HG03025 (cell line): ENCODE measurements around the gene EHMT1.

ENCODE experiments used
- ATAC-seq: cut with Tn5 transposase; IDR thresholded peaks from one replicate; pipeline ENCODE4 v1.9.1; 2021; ENCODE audit warnings: mild to moderate bottlenecking, moderate library complexity; ENCODE audit not compliant: unreplicated experiment, low FRiP score

The EHMT1 gene

DNA sequence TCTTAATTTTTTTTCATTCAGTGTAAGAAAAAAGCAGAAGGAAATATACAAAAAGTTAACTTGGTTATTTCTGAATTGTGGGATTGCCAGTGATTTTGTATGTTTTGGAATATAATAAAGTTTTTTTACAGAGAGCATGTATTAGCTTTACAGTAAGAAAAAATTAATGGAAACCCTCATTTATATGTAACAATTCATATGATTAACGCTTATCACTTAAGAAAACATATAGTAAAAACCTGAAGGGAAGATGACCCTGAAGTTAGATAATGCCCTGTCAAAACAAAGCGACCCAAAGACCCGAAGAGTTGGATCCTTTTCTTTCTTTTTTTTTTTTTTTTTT is 52.4 kb downstream of the EHMT1 start:
- ATAC-seq = no peak

DNA sequence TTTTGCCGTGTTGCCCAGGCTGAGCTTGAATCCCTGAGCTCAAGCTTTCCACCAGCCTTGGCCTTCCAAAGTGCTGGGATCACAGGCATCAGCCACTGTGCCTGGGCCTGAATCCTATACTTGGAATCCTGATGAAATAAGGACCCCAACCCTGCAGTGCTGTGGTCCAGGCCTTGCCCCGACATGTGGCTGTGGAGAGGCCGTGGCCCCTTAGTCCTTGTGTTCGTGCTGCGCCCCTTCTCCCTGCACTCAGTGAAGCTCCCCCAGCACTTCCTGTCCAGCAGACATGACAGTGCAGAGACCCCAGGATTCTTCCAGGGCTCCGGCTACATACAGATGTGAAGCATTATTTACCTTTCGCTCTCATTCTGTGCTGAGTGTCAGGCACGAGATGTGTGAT is 52.9 kb downstream of the EHMT1 start:
- ATAC-seq = no peak

DNA sequence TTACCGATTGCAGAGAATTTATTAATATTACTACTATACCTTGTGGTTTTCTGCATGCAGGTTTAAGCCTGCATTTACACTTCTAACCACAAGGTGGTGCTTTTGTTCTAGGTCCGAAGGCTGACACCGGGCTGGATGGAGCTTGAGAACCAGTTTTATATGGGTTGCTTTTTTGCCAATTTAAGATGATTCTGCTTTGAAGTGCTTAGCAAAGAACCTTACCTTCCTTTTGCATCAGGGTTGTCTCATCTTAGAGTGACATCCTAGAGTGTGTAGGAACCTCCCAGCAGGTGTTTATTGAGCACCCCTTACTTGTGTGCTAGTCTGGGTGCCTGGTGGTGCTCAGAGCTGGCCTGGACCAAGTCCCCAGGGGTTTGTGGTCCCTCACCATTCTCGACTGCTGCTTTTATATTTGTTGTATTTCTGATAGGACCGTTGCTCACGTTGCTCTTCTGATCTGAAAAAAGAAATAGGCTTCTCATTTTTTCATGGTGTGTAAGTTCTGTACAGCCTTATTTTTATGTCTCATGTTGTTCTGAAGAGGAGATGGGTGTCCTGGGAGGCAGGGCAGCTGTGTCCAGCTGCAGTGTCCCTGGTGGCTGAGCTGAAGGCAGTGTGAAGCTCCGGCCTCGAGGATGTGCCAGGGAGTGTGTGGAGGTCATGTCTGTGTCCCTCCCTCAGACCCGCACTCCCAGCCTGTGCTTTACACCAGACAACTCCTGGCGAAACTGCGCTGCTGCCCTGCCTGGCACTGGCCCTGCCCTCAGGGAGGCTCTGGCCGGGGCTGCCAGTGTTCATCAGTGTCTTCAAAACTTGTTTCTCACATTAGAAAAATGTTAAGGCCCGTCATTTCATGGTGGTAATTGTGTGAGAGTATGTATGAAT is 54.3 kb downstream of the EHMT1 start:
- ATAC-seq = no peak

DNA sequence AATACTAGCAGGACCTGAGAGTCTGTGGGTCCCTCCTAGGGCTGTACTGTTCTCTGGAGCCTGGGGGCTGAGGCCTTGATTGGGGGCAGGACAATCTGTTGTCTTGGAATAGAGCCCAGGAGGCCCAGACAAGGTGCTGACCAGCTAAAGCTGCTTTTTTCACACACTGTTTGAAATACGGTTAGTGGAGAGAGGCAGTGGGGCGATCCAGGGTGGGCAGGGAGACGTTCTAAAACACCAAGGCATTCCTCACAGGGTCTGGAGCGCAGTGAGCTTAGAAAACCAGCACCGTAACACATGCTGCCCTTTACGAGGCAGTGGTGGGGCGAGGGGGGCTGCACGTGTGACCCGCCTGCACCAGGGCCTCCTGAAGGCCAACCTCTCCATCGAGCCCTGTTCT is 55.1 kb downstream of the EHMT1 start:
- ATAC-seq = no peak

DNA sequence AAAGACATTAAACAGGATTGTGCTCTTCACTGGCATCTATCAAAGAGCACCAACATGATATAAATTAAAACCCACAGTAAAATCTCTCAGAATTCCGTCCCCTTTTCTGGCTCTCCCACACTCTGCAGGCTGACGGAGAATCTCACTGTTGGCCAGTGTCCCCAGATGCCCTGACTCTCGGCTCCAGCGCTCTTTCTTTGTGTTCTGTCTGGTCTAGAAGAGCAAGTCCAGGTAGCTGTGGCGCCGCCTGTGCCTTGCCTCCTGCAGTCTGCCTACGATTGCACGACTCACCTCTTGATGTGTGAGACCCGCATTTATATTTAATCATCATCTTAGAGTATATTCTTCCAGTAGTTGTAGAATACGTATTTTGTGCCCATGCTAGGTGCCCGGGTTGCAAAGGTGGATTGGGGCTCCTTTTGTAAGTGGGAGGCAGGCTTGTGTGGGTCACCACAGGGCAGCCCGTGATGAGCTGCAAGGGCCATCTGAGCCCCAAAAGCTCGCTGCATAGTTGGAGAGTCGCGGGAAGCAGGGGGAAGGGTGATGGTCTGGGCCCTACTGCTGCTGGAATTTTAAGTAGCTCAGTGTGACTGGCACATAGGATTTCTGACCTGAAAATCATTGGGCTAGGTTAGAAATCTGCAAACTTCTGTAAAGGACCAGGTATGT is 55.6 kb downstream of the EHMT1 start:
- no peak for ATAC-seq

DNA sequence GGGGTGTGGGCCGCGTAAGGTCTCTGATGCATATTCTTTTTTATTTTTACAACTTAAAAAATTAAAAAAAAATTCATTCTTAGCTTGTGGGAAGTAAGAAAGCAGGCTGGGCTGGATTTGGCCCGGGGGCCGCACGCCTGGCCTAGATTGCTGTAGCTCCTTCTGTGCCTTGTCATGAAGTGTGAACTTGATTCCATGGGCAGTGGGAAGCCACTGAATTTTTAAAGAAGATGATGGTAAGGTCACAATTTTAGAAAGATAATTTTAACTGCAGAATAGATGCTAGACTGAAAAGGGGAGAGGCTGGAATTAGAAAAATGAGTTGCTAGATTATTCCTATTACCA is 56.1 kb downstream of the EHMT1 start:
- no peak for ATAC-seq

DNA sequence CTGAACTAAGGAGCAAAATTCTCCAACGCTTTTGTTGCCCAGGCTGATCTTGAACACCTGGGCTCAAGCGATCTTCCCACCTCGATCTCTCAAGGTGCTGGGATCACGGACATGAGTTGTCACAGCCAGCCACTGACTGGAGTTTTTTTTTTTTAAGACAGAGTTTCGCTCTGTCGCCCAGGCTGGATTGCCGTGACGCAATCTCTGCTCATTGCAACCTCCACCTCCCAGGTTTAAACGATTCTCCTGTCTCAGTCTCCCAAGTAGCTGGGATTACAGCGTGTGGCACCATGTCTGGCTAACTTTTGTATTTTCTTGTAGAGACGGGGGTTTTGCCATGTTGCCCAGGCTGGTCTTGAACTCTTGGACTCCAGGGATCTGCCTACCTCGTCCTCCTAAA is 58.2 kb downstream of the EHMT1 start:
- no peak for ATAC-seq

DNA sequence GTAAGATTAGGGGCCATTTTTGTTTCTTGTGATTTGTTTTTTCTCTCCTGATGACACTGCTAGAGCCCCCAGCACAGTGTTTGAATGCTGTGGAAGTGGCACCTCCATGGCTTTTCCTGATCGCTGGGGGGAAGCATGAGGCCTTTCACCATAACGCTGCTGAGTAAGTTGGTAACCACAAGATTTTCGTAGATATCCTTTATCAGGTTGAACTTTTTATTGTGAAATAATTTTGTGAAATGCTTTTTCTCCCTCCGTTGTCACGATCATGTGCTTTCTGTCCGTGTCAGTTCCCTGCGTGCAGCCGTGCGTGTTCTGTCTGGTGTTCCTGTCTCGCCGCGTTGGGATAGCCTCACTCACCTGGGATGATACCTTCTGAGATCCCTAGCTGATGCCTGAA is 59.4 kb downstream of the EHMT1 start:
- no peak for ATAC-seq

DNA sequence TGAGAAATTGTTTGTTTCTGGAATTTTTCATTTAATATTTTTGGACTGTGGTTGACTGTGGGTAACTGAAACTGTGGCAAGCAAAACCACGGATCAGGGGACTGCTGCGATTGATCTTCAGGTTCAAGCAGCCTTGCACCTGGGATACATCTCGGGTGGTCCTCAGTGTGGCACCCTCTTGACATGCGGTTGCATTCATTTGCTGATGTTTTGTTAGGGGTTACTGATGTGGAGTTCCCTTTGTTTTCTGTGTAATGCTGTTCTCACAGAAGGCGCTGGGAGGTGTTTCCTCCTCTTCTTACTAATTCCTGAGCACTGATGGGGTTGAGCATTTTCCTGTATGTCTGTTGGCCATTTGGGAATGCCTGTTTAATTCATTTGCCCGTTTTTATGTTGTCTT is 60.4 kb downstream of the EHMT1 start:
- ATAC-seq = no peak

DNA sequence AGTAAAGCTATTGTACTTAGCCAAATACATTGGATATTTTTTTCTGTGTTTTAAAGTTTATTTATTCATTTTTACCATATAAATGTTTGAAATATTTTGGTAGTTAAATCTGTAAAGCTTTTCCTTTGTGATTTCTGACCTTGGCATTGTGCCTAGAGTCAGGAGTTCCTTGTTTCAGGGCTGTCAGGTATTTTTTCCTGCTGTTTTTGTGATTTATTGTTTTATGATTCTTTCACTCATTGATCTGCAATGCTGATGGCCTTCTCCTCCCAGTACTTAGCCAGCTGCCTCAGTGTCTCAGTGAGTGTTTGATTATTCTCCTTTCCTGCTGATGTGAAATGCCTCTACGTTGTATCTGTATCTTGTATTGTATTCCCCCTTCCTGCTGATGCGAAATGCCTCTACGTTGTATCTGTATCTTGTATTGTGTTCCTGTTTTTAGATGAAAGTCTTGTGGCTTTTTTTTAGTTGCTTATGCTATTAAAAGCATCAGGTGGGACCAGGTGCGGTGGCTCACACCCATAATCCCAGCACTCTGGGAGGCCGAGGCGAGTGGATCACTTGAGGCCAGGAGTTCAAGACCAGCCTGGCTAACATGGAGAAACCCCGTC is 61.0 kb downstream of the EHMT1 start:
- ATAC-seq = no peak

DNA sequence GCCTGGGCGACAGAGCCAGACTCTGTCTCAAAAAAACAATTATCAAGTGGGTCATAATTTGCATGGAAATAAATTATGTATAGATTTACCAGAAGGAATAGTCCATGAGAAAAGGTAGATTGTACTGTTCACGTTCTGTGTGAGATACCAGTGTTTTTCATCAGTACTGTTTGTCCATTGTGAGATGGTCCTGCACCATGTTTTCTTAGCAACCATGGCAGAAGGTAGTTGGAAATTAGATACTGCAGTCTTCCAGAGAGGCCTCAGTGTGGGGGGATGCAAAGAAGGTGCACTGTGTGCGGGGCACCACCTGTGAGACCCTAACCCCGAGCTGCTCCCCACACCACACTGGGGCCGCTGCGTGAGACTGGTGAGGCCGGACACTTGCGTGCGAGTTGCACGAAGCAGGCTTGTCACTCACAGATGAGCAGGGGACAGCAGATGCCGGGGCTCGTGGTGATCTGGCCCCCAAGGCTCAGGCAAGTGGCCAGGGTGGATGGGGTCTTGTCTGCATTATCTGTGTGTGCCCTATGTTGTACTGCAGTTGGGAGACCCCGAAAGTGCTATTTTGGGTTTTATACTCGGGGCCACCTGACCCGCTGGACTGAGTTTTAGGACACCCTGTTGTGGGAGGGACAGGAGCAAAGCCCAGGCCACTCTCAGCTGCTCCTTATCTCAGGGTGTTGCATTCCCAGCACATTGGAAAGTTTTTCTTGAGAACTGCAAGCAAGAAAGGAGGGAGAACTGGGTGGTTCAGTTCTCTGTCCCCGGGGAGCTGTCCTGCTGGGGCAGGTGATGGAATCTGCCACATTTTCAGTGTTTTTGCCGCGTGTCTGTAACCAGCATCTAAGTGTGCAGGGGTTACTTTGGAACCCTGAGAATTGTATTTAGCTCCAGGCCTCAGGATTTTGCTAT is 61.9 kb downstream of the EHMT1 start:
- ATAC-seq = no peak

DNA sequence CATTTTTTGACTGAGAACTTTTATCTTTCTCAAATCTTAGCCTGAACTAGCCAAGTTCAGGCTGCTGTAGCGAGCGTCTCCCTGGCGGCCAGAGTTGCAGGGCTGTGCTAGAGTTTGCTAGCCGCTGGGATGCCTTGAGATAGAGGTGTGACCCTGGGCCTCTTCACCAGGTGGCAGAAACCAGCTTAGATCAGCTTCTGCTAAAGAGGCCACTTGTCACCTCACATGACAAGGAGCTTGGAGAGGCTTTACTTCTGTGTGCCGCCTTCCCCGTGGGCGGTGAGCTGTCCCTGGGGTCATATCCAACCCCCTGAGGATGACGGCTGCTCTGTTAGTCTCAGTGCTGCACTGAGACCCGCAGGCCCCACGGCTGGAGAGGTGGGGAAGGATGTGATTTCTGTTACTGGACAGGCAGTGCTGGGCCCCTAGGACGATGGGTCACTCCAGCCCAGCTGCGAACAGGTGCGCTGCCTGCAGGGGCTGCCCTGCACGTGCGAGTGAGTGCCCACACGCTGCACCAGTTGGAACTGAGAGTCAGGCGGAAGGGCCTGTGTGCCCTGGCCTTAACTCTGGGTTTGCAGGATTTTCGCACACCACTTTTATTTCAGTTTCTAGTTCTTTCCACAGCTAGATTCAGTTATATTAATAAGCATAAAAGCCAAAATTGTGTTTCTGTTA is 63.8 kb downstream of the EHMT1 start:
- no peak for ATAC-seq

DNA sequence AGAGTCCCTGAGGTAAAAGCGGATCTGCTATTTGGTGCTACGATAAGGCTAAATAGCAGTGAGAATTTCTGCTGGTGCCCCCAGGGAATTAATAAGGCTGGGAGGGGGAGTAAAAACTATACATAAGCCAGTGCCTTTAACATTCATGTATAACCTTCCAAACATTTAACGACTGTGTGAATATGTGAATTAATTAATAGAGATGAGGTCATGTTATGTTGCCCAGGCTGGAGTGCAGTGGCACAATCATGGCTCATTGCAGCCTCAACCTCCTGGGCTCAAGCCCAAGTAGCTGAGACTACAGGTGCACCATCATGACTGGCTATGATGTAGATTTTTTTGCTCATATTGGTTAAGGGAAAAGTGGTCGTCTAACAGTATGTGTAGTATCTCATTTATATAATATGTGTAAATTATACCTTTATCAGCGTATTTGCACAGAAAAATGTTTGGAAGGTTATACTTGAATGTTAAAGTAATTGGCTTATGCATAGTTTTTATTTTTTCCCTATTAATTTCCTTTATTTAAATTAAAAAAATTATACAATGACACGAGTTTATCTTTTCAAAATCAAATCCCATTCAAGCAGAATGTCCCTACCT is 64.6 kb downstream of the EHMT1 start:
- ATAC-seq = no peak

DNA sequence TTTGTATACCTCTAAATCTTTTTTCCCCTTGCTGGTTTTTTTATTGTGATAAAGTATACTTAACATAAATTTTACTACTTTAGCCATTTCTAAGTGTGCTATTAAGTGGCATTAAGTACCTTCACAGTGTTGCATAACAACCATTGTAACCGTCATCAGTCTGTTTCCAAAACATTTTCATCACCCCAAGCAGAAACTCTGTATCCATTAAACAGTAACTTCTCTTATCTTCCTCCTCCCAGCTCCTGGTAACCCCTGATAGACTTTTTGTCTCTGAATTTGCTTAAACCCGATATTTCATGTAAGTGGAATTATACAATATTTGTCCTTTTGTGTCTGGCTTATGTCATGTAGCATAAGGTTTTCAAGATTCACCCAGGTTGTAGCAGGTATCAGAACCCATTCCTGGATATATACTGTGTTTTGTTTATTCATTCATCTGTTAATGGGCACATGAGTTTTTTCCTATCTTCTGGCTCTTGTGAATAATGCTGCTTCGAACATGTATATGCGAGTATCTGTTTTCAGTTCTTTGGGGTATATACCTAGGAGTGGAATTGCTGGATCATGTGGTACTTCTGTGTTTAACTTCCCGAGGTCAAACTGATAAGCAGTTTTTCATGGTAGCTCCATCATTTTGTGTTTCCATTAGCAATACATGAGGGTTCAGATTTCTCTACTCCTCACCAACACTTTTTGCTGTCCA is 66.4 kb downstream of the EHMT1 start:
- ATAC-seq = no peak

DNA sequence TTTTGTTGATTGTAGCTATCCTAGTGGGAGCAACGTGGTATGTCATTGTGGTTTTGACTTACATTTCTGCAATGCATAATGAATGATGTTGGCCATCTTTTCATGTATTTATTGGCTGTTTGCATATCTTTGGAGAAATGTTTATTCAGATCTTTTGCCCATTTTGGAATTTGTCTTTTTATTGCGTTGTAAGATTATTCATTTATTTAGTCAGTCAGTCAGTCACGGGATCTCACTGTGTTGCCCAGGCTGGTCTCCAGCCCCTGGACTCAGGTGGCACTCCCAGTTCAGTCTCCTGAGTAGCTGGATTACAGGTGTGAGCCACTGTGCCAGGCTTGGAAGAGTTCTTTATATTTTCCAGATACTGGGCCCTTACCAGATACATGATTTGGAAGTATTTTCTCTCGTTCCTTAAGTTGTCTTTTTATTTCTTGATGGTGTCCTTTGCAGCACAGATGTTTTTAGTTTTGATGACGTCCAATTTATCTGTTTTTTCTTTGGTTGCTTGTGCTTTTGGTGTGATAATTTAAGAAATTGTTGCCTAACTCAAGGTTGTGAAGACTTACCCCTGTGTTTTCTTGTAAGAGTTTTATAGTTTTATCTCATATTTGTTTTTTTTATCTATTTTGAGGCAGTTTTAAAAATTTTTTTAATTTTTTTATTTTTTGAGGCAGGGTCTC is 67.1 kb downstream of the EHMT1 start:
- no peak for ATAC-seq

DNA sequence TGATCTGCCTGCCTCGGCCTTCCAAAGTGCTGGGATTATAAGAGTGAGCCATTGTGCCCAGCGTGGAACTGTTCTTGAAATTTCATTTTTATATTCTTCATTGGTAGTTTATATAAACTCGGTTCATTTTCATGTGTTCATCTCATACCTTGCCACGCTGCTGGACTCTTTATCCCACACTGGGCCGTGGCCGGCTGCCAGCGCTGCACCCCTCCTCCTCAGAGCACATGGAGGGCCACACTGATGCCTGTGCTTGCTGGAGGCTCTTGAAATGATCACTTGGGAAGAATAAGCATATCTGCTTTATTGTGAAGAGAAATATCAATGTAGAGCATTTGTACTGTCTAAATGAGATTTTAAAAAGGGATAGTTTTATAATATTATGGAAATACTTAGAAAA is 69.5 kb downstream of the EHMT1 start:
- no peak for ATAC-seq

DNA sequence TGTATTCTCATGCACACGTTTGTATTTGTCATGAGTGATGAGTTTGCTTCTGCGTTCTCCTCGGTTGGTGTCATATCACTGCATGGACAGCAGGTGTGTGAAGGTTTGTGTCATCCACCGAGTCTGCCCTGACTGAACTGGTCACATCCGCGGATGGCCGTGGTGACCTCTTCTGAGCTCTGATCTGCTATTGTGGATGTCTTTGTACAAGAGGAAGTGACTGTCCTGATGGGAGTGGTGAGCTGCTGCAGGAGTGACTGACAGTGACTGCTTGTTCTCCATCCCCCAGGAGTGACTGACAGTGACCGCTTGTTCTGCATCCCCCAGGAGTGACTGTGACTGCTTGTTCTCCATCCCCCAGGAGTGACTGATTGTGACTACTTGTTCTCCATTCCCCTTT is 69.9 kb downstream of the EHMT1 start:
- ATAC-seq = no peak

DNA sequence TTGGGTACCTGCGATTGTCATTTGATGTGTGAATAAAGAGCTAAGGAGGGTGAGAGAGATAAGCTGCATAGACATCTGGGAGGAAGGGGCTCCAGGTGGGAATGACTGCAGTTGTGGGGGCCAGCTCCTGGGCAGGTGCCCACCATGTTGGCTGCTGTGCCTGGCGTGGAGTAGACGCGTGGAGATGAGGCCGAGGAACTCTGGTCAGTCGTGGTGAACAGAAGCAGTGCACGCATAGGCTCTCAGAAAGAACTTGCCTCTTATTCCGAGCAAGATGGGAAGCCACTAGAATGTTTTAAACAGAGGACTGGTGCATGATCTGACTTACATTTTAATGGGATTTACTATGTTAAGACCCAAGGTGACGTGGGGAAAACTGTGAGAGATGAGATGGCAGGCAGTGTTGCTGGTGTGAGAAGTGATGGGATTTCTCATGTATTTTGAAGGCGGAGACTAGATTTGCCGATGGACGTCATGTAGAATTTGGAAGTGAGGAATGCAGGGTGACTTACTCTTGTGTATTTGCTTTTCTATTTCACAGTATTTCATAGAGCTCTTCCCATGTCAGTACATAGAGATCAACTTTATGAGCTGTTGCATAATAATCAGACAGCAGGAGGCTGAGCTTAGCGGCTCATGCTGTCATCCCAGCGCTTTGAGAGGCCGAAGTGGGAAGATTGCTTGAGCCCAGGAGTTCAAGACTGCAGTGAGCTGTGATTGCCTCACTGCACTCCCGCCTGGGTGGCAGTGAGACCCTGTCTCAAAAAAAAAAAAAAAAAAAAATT is 71.1 kb downstream of the EHMT1 start:
- ATAC-seq = no peak
